ENCODE measurements around the gene PHF13.
"Not testable (repeated sequence)": the region's sequence is repeated elsewhere in the genome, so short reads cannot be mapped to it uniquely, and the experiment has no call there.

The PHF13 gene

DNA sequence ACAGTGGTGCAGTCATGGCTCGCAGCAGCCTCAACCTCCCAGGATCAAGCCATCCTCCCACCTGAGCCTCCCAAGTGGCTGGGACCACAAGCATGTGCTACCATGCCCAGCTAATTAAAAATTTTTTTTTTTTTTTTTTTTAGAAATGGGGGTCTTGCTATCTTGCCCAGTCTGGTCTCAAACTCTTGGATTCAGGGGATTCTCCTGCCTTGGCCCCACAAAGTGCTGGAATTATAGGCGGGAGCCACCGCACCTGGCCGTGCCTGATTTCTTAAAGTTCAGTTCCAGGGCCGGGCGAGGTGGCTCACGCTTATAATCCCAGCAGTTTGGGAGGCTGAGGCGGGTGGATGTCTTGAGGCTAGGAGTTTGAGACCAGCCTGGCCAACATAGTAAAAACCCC lies 17.5 kb downstream of the PHF13 start:
- DNase-seq (ENCODE audit: low spot score): no peak

DNA sequence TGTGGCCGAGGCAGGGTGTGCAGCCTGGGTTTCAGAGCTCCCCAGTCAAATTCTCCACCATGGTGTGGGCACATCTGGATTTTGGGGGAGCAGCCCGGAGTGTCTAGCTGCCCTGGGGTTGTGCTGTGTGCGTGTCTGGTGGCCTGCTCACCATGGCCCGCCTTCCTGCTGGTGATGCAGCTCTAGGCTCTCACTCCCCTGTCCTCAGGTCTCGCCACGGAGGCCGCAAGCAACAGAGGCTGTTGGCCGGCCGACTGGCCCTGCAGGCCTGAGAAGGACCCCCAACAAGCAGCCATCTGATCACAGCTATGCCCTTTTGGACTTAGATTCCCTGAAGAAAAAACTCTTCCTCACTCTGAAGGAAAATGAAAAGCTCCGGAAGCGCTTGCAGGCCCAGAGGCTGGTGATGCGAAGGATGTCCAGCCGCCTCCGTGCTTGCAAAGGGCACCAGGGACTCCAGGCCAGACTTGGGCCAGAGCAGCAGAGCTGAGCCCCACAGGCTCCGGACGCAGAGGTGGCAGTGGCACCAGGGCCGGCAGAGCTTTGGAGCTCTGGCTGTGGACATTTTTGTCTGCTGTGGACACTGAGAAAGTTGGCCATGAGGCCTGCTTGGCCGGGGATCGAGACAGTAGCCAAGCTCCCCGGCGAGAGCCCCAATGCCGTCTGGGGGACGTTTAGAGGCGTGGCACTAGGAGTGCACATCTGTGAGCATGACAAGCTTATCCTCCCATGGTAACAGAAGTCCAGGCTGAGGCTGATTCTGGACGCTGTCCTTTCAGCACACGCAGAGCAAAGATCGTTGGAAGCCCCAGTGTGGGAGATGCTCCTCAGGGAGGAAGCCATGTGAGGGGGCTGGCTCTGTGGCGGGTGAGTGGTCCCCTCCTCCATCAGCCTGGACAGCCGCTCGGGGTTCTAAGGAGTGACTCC lies 19.3 kb downstream of the PHF13 start:
- no peak for DNase-seq (ENCODE audit: low spot score)

DNA sequence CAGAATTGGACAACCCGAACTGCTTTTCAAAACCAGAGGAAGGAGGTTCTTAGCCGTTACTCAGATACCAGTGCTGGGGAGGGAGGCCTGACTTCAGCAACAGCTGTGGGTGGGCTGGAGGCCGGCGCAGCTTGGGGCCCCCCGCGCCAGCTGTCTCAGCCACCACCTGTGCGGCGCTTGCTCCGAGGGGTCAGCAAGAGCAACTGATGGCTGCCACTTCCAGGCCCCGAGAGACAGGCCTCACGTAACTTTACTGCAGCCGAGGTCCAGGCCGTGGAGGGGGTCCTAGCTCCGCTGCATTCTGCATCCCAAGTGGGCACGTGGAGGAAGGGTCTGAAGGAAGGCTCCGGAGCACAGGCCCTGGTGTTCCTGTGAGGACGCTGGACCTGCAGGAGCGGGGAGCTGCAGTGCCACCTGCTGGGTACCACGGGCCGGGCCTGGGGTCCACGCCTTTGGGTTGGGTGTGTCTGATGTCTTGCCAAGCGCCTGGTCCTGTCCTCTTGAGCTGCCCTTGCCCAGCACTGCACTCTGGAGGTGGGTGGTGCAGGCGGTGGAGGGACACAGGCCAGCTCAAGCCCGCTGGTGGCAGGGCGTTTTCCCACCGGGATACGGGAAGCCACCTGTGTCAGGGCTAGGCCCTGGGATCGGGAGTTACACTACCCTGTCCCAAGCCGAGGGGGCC lies 21.0 kb downstream of the PHF13 start:
- DNase-seq (ENCODE audit: low spot score): peak; percentile 55

DNA sequence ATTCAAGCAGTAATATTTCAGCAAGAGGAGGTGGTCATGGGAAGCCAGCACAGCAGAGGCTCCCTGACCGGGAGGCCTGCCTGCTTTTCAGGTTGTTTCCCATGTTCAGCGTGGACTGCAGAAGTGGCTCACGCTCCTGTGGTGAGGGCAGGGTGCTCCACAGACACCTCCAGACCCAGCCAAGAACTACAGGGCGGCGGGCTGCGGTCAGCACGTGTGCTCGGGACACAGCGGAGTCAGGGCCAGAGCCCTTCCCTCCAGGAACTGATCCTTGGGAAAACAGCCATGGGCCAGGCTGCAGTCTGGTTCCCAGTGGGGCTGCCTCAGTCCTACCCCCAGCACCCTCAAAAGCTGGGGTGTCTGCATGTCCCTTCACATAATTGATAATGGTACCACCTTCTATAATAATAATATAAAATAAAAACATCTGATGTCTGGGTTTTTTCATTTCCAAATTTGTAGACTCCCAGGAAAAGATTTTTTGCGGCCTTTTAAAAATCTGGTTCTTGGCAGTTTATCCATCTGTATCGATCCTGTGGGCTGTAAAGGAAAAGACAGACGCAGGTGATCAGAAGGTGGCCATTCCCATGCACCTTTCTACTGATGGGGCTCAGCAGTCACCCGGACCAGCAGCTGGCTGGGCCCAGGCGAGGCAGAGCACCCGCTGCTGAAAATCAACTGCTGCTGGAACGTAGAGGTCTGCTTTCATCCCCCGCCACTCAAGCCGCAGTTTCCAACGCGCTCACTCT lies 21.8 kb downstream of the PHF13 start:
- DNase-seq (ENCODE audit: low spot score): no peak

DNA sequence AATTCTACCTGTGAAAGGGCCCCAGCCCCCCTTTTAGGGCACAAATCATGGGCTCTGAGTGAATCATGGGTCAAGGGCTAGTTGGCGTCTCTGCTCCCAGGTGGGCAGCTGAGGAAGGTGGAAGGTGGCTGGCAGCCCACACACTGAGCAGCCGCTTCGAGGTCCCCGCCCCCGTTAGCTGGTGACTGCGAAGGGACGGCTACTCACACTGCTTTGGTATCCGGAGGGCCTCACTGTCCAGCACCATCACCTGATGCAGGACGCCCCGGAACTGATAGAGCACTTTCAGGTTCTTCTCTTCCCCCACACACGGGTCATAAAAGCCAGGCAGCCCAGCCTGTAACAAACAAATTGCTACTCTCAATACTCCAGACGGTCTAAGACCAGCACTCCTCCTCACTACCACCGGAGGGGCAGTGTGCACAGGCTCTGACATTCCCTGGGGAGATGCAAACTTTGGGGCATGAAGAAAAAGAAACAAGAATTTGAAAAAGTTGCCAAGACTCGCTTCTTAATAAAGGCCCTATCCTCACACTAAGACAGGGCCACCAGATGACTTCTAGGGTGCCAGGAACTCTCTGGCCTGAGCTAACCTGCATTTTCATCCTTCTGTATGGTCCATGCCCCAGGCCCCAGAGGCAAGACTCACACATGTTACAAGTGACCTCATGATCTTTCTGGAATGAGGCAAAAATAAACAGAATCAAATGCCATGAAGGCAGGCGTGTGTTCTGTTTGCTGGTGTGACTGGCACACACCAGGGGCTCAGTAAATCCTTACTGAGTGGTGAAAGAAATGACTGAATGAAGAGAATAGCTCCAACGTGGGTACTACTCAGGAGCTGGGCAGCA lies 22.6 kb downstream of the PHF13 start:
- no peak for DNase-seq (ENCODE audit: low spot score)

DNA sequence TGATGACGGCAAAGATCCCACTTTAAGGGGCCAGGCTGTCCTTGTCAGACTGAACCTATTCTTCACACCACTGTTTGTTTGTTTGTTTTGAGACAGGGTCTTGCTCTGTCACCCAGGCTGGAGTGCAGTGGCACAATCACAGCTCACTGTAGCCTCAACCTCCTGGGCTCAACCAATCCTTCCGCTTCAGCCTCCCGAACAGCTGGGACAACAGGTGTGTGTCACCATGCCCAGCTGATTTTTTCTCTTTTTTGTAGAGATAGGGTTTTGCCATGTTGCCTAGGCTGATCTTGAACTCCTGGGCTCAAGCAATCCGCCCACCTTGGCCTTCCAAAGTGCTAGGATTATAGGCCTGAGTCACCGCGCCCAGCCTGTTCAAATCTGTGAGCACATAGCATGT lies 23.2 kb downstream of the PHF13 start:
- DNase-seq (ENCODE audit: low spot score): not testable (repeated sequence)

DNA sequence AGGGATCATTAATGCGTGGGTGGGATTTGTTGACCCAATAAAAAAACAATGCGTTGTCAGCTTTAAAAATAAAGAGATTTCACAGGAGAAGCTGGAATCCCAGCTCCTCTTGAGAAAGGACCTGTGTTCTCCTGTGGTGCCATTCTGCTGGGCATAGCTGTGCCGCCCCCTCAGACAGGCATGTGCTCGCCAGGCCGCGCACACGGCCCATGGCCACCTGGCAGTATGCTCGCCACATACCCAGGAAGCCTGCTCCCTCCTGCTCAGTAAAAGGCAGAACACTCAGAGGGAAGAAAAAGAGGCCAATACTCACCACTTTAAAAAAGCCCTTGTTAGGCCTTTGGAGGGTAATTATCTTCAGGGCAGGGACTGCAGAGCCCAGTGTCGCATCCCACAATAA lies 24.2 kb downstream of the PHF13 start:
- no peak for DNase-seq (ENCODE audit: low spot score)

DNA sequence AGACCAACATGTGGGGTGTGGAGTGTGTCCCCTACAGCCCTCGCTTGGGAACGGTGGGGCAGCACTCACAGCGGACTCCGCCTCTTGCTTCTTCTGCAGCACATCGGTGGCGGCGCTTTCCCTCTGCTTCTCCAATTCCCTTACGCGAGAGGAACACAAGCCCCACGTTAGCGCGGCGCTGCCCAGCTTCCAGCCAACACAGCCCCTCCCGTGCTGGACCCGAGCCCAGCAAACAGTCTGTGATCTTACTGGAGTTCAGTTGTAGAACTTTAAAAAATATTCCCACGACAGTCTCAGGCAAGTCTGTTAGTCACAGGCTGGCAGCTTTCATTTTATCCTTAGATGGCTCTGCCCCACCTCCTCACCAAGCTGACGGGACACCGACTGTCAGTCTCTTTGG lies 24.7 kb downstream of the PHF13 start:
- DNase-seq (ENCODE audit: low spot score): peak; percentile 83

DNA sequence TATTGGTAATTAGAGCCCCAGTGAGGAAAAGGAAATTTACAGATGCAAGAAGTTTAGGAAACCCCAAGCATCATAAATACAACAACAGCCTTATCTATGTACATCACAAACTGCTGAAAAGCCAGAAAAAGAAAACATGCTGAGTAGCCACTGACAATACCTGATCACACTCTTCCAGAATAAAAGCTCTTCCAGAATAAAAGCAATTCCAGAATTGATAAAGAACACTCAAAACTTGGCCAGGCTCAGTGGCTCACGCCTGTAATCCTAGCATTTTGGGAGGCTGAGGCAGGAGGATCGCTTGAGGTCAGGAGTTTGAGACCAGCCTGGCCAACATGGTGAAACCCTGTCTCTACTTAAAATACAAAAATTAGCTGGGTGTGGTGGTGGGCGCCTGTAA lies 27.3 kb downstream of the PHF13 start:
- DNase-seq (ENCODE audit: low spot score): not testable (repeated sequence)

DNA sequence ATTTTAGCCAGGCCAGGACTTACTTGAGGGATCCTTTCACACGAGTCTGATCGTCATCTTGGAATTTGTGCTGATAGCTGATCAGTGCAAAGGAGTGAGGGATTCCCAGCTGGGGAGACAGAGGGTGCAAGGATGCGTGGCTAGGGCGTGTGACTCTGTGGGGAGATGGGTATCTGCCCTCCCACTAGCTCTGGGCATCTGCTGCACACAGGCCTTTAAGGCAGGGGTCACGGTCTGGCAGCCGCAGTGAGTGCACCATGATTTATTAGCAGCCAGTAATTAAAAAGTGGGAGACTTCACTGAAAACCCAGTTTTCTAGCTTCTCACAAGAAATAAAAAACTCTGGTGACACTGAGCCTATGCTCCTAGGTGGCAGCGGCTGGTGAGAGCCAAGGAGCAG lies 31.5 kb downstream of the PHF13 start:
- no peak for DNase-seq (ENCODE audit: low spot score)

DNA sequence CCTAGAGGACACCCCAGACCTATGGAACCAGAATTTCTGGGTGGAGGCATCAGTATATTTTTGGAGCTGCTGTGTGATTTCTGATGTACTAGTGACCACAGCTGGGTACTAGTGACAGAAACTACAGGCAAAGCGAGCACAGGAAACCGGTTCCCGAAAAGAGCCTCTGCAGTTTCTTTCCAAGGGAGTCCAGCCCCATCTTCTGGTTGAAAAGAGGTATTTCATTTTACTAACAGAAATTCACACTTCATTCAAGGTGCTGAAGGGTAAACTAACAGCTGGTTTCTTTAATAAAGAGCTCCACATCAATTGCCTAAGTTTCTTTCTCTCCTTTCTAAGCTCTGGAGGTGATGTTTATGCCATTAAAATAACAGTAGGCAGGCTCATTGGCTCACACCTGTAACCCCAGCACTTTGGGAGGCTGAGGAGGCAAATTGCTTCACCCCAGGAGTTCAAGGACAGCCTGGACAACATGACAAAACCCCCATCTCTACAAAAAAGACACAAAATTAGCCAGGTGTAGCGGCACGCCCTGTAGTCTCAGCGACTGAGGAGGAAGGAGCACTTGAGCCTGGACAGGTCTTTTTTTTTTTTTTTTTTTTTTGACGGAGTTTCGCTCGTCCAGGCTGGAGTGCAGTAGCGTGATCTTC lies 33.1 kb downstream of the PHF13 start:
- peak; percentile 80 for DNase-seq (ENCODE audit: low spot score)

DNA sequence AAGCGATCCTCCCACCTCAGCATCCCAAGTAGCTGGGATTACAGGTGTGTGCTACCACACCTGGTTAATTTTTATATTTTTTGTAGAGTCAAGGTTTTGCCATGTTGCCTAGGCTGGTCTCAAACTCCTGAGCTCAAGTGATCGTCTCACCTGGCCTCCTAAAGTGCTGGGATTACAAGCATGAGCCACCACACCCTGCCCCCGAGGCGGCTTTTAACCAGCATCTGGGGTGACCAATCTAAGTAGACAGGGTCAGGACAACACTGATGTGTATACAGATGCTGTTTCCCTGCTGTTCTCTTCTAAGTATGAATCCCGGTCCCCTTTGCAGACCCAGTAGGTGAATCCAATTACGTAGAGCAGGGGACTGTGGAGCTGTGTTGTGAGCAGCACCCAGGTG lies 35.0 kb downstream of the PHF13 start:
- DNase-seq (ENCODE audit: low spot score): no peak

DNA sequence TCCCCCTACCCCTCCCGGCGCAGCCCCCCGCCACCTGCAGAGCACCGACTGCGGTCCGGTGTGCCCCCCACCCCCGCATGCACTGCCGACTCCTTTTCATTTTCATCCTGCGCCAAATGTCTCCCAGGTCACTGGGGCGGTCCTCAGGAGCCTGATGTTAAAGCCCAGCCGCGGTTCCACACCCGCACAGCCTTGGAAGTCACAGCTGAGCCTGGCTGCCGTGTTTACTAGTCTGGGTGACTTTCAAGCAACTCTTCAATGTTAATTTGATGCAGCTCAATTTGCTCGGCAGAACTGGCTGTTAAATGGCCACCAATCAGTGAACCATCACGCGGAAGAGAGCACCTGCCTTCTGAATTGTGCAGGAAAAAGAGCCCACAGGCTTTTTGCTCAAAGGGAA lies 38.4 kb downstream of the PHF13 start:
- no peak for DNase-seq (ENCODE audit: low spot score)

DNA sequence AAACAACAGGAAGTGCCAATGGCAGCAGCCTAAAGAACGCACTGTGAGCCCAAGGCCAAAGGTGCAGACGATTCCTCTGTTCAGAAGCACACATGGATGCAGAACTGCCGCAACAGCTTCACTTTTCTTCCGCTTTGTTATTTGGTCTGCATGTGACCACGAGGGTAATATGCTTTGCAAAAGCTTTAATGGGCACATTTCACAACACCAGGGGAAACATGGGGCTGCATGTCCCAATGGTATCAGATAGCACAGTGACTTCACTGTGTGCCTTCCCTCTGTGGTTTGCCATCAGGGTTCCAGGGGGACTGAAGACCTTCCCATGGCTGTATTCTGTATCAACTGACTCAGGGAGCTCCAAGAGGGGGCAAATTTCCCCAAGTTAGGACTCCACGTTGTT lies 39.5 kb downstream of the PHF13 start:
- no peak for DNase-seq (ENCODE audit: low spot score)

DNA sequence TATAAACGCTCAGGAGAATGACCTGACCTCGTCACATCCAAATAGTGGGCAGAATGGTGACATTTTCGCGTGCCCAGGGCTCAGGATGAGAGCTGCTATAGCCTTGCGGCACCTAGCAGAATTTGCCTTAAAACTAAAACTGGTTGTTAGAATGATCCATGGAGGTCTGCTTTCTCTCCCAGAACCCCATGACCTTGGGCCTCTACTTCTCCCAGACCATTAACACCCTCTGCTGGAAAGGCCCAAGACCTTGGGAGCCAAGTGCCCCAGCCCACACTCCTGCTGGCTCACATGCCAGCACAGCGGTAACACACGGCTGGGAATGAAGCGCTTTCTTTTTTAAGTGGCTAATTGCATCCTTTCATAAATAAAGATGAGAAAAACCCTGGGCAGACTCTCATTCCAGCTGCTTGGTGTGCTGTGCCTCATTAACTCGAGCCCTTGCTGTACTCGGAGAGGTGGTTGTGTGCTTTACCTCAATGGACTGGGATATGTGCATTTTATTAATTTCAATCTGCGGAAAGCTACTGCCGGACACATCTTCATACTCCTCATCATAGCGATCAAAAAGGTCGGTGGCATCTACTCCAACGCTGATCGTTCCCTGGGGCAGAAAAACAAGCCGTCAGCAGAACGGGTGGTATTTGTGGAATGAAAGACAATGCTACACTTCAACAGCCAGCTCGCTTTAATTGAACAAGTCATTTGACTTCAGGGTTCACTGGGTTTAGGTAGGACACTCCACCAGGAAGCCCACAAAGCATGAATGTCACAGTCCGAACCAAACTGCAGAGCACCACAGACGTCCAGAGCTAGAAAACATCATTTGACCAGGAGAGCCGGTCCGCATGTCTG lies 40.1 kb downstream of the PHF13 start:
- DNase-seq (ENCODE audit: low spot score): no peak

DNA sequence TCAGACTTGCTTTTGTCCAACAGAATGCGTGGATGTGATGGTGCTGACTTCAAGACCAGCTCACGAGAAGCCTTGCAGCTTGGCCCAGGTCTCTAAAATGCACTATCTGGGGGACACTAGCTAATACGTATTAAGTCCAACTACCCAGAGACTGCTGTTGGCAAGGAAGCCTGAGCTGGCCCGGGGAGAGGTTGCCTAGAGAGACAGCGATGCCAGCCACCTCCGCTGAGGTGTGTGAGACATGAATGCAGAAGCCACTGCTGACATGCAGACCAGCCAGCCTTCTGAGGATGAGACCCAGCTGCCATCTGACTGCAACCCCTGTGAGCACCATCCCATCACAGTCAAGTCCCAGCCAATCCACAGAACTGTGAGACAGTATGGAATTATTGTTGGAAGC lies 43.6 kb downstream of the PHF13 start:
- DNase-seq (ENCODE audit: low spot score): no peak

DNA sequence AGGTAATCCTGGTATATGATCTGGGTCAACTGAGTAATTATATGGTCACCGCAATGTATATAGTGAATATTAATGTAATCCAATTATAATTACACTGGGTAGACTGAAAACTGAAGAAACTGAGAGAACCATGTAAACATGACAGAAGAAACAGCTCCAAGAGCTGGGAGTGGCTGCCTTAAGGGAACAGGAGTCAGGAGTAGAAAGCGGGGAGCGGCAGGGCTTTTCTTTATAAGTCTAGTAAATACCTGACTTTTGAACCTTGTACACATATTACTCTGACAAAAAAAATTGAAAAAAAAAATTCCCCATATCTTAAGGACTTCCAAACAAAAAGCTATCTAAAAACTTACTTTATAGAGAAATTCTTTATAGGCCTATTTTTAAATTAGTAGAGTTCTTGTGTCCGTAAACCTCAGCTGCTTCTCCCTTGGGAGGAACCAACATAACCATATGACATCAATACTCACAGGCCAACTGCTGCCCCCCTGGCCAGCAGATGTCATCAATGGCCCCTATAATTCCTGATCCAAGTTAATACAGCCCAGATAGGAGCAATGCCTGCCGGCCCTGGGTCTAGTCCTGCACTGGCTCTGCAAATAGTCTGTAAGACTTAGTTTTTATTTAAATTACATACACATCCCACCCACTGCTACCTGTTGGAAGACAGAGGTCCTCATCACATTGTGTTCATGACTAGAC lies 45.0 kb downstream of the PHF13 start:
- no peak for DNase-seq (ENCODE audit: low spot score)

DNA sequence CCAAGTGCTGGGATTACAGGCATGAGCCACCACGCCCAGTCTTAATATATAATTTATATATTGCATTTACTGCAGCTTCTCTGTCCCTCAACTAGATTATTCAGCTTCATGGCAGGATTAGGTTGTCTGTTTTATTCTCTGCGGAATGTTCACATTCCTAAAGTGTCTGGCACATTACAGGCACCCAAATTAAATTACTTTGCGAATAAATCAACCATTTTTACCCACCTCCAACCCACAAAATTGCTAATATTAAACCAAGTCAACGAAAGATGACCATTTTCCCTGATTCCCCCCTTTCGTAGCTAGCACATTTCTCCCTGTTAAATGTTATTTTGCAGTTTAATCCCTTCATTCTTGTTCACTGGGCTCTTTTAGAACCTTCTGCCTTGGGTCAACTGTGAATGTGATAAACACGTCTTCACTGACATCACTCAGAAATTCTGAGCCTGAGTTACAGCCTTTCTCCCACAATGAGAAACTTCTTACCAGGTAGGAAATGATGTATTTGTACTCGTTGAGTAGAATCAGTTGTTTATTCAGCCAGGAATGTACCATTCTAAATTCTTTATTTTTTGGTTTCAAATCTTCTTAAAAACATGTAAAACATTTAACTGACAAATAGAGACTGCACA lies 47.0 kb downstream of the PHF13 start:
- no peak for DNase-seq (ENCODE audit: low spot score)

DNA sequence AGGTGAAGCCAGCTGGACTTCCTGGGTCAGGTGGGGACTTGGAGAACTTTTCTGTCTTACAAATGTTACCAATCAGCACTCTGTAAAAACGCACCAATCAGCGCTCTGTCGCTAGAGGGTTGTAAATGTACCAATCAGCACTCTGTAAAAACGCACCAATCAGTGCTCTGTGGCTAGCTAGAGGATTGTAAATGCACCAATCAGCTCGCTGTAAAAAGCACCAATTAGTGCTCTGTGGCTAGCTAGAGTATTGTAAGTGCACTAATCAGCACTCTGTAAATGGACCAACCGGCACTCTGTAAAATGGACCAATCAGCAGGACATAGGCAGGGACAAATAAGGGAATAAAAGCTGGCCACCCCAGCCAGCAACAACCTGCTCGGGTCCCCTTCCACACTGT lies 48.9 kb downstream of the PHF13 start:
- DNase-seq (ENCODE audit: low spot score): not testable (repeated sequence)

Data from GM03348 (cell line).